GM18867 (cell line): ENCODE data around the gene ERC2.

Experiments used
- ATAC-seq: cut with Tn5 transposase; IDR thresholded peaks from one replicate; pipeline ENCODE4 v1.9.1; 2021; ENCODE audit warnings: mild to moderate bottlenecking, moderate library complexity; ENCODE audit not compliant: unreplicated experiment

The ERC2 gene

GRCh38 chr3:55775366-55776154 lies 692.7 kb downstream of the ERC2 start:
- ATAC-seq = no peak

- ATAC-seq = no peak
These were observed 693.4 kb downstream of the ERC2 start for GRCh38 chr3:55774856-55775255.

GRCh38 chr3:55771503-55771902 lies 696.8 kb downstream of the ERC2 start:
- ATAC-seq = no peak

- ATAC-seq = no peak
These were observed 698.2 kb downstream of the ERC2 start for GRCh38 chr3:55770077-55770476.

- ATAC-seq = no peak
These were observed 701.5 kb downstream of the ERC2 start for GRCh38 chr3:55766753-55767152.

GRCh38 chr3:55765906-55766701 lies 702.2 kb downstream of the ERC2 start:
- no peak for ATAC-seq

GRCh38 chr3:55765398-55765797 lies 702.9 kb downstream of the ERC2 start:
- no peak for ATAC-seq

GRCh38 chr3:55756976-55757375 lies 711.3 kb downstream of the ERC2 start:
- no peak for ATAC-seq

- ATAC-seq = no peak
These were observed 712.6 kb downstream of the ERC2 start for GRCh38 chr3:55755516-55756205.

GRCh38 chr3:55752911-55753310 lies 715.4 kb downstream of the ERC2 start:
- no peak for ATAC-seq

- no peak for ATAC-seq
These were observed 716.5 kb downstream of the ERC2 start for GRCh38 chr3:55751730-55752129.

GRCh38 chr3:55750525-55750924 lies 717.7 kb downstream of the ERC2 start:
- no peak for ATAC-seq

- no peak for ATAC-seq
These were observed 719.2 kb downstream of the ERC2 start for GRCh38 chr3:55749036-55749435.

- ATAC-seq = no peak
These were observed 721.4 kb downstream of the ERC2 start for GRCh38 chr3:55746808-55747413.

- no peak for ATAC-seq
These were observed 725.5 kb downstream of the ERC2 start for GRCh38 chr3:55742832-55743136.

GRCh38 chr3:55742022-55742831 lies 726.0 kb downstream of the ERC2 start:
- ATAC-seq = no peak

GRCh38 chr3:55737186-55737585 lies 731.1 kb downstream of the ERC2 start:
- no peak for ATAC-seq

GRCh38 chr3:55735976-55736375 lies 732.3 kb downstream of the ERC2 start:
- no peak for ATAC-seq

GRCh38 chr3:55731741-55732140 lies 736.5 kb downstream of the ERC2 start:
- ATAC-seq = no peak

GRCh38 chr3:55729546-55729945 lies 738.7 kb downstream of the ERC2 start:
- no peak for ATAC-seq
